Measurements from ENCODE around the gene AVL9.
"Not testable (repeated sequence)": the region's sequence is repeated elsewhere in the genome, so short reads cannot be mapped to it uniquely, and the experiment has no call there.

AVL9 gene

GRCh38 chr7:32476816-32477648 lies 18.3 kb upstream of the AVL9 start:
- Histone ChIP-seq H3K4me3 (no peak overlapping the region), H3K4me1 (no peaks in the 10 kb centered on the region), H3K9me3 (no peaks in the 10 kb centered on the region), H3K27me3 (ENCODE audit: low read depth) (no peaks in the 10 kb centered on the region), H3K36me3 (replicated peaks) (no peaks in the 10 kb centered on the region)
- no peak for DNase-seq (ENCODE audit: low spot score in 2 of 2)
- in situ Hi-C loops (cut with MboI; ENCODE audit: low sequenced_read_pairs): loop anchor here (5.0 kb wide), 1 partner anchor 265 kb away; no protein-coding TSS in a partner anchor

- no peaks in the 10 kb centered on the region for H3K27me3 ChIP-seq (ENCODE audit: low read depth)
- in situ Hi-C loops (cut with MboI; ENCODE audit: low sequenced_read_pairs): loop anchor here (5.0 kb wide), 1 partner anchor 265 kb away; no protein-coding TSS in a partner anchor
Observed at GRCh38 chr7:32477649-32477980, 17.7 kb upstream of the AVL9 start.

GRCh38 chr7:32479574-32480200 lies 15.6 kb upstream of the AVL9 start:
- no peaks in the 10 kb centered on the region for H3K9me3 ChIP-seq
- no peaks in the 10 kb centered on the region for H3K36me3 ChIP-seq (replicated peaks)
- no peaks in the 10 kb centered on the region for H3K27me3 ChIP-seq (ENCODE audit: low read depth)
- in situ Hi-C loops (cut with MboI; ENCODE audit: low sequenced_read_pairs): loop anchor here (5.0 kb wide), 1 partner anchor 267 kb away; no protein-coding TSS in a partner anchor
- no peak overlapping the region for H3K4me3 ChIP-seq
- peak; percentile 50 to 53 for DNase-seq (ENCODE audit: low spot score in 2 of 2)
- no peaks in the 10 kb centered on the region for H3K4me1 ChIP-seq

More at GRCh38 chr7:32477649-32477980, 17.7 kb upstream of the AVL9 start:
- DNase-seq (ENCODE audit: low spot score in 2 of 2): no peak
- Histone ChIP-seq H3K36me3 (replicated peaks) (no peaks in the 10 kb centered on the region), H3K4me1 (no peaks in the 10 kb centered on the region), H3K9me3 (no peaks in the 10 kb centered on the region), H3K4me3 (no peak overlapping the region)

GRCh38 chr7:32481176-32481575 lies 14.1 kb upstream of the AVL9 start:
- no peak overlapping the region for H3K4me3 ChIP-seq
- DNase-seq (ENCODE audit: low spot score in 2 of 2): no peak
- in situ Hi-C loops (cut with MboI; ENCODE audit: low sequenced_read_pairs): no loop called here
- no peaks in the 10 kb centered on the region for H3K27me3 ChIP-seq (ENCODE audit: low read depth)
- H3K9me3 ChIP-seq: no peaks in the 10 kb centered on the region
- no peaks in the 10 kb centered on the region for H3K4me1 ChIP-seq
- peaks cover under 1% of the 10 kb centered on the region; the same call in 1 of the 2 replicates for H3K36me3 ChIP-seq (replicated peaks)

- H3K4me1 ChIP-seq: no peaks in the 10 kb centered on the region
- H3K36me3 ChIP-seq (replicated peaks): peaks cover 8% of the 10 kb centered on the region
- in situ Hi-C loops (cut with MboI; ENCODE audit: low sequenced_read_pairs): no loop called here
- no peak overlapping the region for H3K4me3 ChIP-seq
- H3K9me3 ChIP-seq: no peaks in the 10 kb centered on the region
- no peaks in the 10 kb centered on the region for H3K27me3 ChIP-seq (ENCODE audit: low read depth)
- DNase-seq (ENCODE audit: low spot score in 2 of 2): no peak
Observed at GRCh38 chr7:32481921-32482320, 13.4 kb upstream of the AVL9 start.

- no peak for DNase-seq (ENCODE audit: low spot score in 2 of 2)
- Histone ChIP-seq H3K9me3 (no peaks in the 10 kb centered on the region), H3K4me1 (peaks cover 4% of the 10 kb centered on the region; the same call in 1 of the 2 replicates), H3K27me3 (ENCODE audit: low read depth) (no peaks in the 10 kb centered on the region), H3K36me3 (replicated peaks) (peaks cover 16% of the 10 kb centered on the region), H3K4me3 (peak overlapping the region; percentile 84)
- in situ Hi-C loops (cut with MboI; ENCODE audit: low sequenced_read_pairs): no loop called here
Observed at GRCh38 chr7:32489788-32490126, 5.5 kb upstream of the AVL9 start.

- H3K36me3 ChIP-seq (replicated peaks): peaks cover 16% of the 10 kb centered on the region
- peaks cover 4% of the 10 kb centered on the region; the same call in 1 of the 2 replicates for H3K4me1 ChIP-seq
- H3K4me3 ChIP-seq: peak within 1 kb of the TSS; percentile 84
- H3K9me3 ChIP-seq: no peaks in the 10 kb centered on the region
- peak; percentile 84 to 92 for DNase-seq (ENCODE audit: low spot score in 2 of 2)
- H3K27me3 ChIP-seq (ENCODE audit: low read depth): no peaks in the 10 kb centered on the region
- in situ Hi-C loops (cut with MboI; ENCODE audit: low sequenced_read_pairs): no loop called here
Observed at GRCh38 chr7:32490127-32490796, 5.0 kb upstream of the AVL9 start, which contains the start of gene LSM5. LSM5 (minus strand) TSS chr7:32490380; CDS start chr7:32490365, 15 bp downstream.

GRCh38 chr7:32494946-32495297 lies 367 bp upstream of the AVL9 start:
- Histone ChIP-seq H3K4me3 (peak overlapping the region; percentile 96), H3K36me3 (replicated peaks) (no peaks in the 10 kb centered on the region), H3K27me3 (ENCODE audit: low read depth) (no peaks in the 10 kb centered on the region), H3K9me3 (no peaks in the 10 kb centered on the region), H3K4me1 (peaks cover 3% of the 10 kb centered on the region; the same call in 1 of the 2 replicates)
- in situ Hi-C loops (cut with MboI; ENCODE audit: low sequenced_read_pairs): no loop called here
- no peak for DNase-seq (ENCODE audit: low spot score in 2 of 2)

- in situ Hi-C loops (cut with MboI; ENCODE audit: low sequenced_read_pairs): no loop called here
- no peaks in the 10 kb centered on the region for H3K27me3 ChIP-seq (ENCODE audit: low read depth)
- peaks cover 13% of the 10 kb centered on the region for H3K4me1 ChIP-seq
- DNase-seq (ENCODE audit: low spot score in 2 of 2): no peak
- peak overlapping the region; percentile 96 for H3K4me3 ChIP-seq
- no peaks in the 10 kb centered on the region for H3K9me3 ChIP-seq
- no peaks in the 10 kb centered on the region for H3K36me3 ChIP-seq (replicated peaks)
Observed at GRCh38 chr7:32496052-32496813, 944 bp downstream of the AVL9 start.

GRCh38 chr7:32499755-32500154 lies 4.5 kb downstream of the AVL9 start:
- in situ Hi-C loops (cut with MboI; ENCODE audit: low sequenced_read_pairs); H3K9me3 ChIP-seq; H3K36me3 ChIP-seq (replicated peaks): not testable (repeated sequence)

GRCh38 chr7:32500216-32500615 lies 4.9 kb downstream of the AVL9 start:
- H3K27me3 ChIP-seq (ENCODE audit: low read depth); H3K36me3 ChIP-seq (replicated peaks); H3K4me3 ChIP-seq; H3K9me3 ChIP-seq; in situ Hi-C loops (cut with MboI; ENCODE audit: low sequenced_read_pairs); DNase-seq (ENCODE audit: low spot score in 2 of 2): not testable (repeated sequence)
- H3K4me1 ChIP-seq: peaks cover 22% of the 10 kb centered on the region

More at GRCh38 chr7:32499755-32500154, 4.5 kb downstream of the AVL9 start:
- not testable (repeated sequence) for DNase-seq (ENCODE audit: low spot score in 2 of 2); H3K27me3 ChIP-seq (ENCODE audit: low read depth); H3K4me3 ChIP-seq
- H3K4me1 ChIP-seq: peaks cover 22% of the 10 kb centered on the region

- no peaks in the 10 kb centered on the region for H3K36me3 ChIP-seq (replicated peaks)
- H3K9me3 ChIP-seq: no peaks in the 10 kb centered on the region; the same call in 1 of the 2 replicates
- no peak for DNase-seq (ENCODE audit: low spot score in 2 of 2)
- no peak overlapping the region for H3K4me3 ChIP-seq
- peaks cover 22% of the 10 kb centered on the region for H3K4me1 ChIP-seq
- no peaks in the 10 kb centered on the region for H3K27me3 ChIP-seq (ENCODE audit: low read depth)
- in situ Hi-C loops (cut with MboI; ENCODE audit: low sequenced_read_pairs): no loop called here
Observed at GRCh38 chr7:32500922-32501341, 5.6 kb downstream of the AVL9 start.

GRCh38 chr7:32501522-32501921 lies 6.2 kb downstream of the AVL9 start:
- Histone ChIP-seq H3K27me3 (ENCODE audit: low read depth) (no peaks in the 10 kb centered on the region), H3K36me3 (replicated peaks) (no peaks in the 10 kb centered on the region), H3K4me3 (no peak overlapping the region), H3K4me1 (peaks cover 22% of the 10 kb centered on the region), H3K9me3 (no peaks in the 10 kb centered on the region; the same call in 1 of the 2 replicates)
- peak; percentile 46 to 76 for DNase-seq (ENCODE audit: low spot score in 2 of 2)
- in situ Hi-C loops (cut with MboI; ENCODE audit: low sequenced_read_pairs): no loop called here
